DND-41 (cell line): ENCODE data around the gene PFKFB1.

ENCODE experiments used
- EZH2 ChIP-seq: IDR thresholded peaks from 3 replicates; pipeline ENCODE4 v1.6.1; 2012; ENCODE audit warnings: borderline replicate concordance, low read depth, mild to moderate bottlenecking, moderate library complexity, low read length, inconsistent platforms; ENCODE audit not compliant: severe bottlenecking
- TF ChIP-seq, protein P1 (sequence below): IDR thresholded peaks from 2 replicates; pipeline ENCODE4 v1.5.1; 2012; ENCODE audit warnings: borderline replicate concordance, low read length, moderate library complexity, mild to moderate bottlenecking; ENCODE audit not compliant: poor library complexity, severe bottlenecking; ENCODE audit errors: extremely low read depth

DNA sequence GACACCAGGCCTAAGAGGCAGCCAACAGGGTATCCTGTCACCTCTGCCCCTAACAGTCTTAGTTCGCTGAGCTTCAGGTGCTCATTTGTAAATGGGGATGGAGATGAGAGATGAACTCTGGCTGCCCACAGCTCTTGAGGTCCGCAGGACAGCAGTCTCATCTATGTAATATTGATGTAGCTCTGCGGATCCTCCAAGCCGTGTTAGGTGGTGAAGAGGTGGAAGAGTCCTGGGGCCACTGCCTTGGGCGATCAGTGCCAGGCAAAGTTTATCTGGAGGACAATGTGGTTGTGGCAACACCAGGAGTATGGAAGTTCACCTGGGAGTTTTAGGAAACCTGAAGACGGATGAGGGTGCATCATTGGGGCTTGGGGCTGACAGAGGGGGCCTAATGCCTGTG, 59.9 kb downstream of the PFKFB1 start:
- TF ChIP-seq, protein P1, sequence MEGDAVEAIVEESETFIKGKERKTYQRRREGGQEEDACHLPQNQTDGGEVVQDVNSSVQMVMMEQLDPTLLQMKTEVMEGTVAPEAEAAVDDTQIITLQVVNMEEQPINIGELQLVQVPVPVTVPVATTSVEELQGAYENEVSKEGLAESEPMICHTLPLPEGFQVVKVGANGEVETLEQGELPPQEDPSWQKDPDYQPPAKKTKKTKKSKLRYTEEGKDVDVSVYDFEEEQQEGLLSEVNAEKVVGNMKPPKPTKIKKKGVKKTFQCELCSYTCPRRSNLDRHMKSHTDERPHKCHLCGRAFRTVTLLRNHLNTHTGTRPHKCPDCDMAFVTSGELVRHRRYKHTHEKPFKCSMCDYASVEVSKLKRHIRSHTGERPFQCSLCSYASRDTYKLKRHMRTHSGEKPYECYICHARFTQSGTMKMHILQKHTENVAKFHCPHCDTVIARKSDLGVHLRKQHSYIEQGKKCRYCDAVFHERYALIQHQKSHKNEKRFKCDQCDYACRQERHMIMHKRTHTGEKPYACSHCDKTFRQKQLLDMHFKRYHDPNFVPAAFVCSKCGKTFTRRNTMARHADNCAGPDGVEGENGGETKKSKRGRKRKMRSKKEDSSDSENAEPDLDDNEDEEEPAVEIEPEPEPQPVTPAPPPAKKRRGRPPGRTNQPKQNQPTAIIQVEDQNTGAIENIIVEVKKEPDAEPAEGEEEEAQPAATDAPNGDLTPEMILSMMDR = no peak
- no peak for TF ChIP-seq EZH2
